ENCODE measurements around the gene AAK1. TPM values are rescaled to one million over a fixed set of nuclear protein-coding genes. Genes with fewer than 3 reads are reported as not detected.

AAK1 gene
- total RNA-seq, 1 donor from 2014 or later: 48.6 TPM

DNA sequence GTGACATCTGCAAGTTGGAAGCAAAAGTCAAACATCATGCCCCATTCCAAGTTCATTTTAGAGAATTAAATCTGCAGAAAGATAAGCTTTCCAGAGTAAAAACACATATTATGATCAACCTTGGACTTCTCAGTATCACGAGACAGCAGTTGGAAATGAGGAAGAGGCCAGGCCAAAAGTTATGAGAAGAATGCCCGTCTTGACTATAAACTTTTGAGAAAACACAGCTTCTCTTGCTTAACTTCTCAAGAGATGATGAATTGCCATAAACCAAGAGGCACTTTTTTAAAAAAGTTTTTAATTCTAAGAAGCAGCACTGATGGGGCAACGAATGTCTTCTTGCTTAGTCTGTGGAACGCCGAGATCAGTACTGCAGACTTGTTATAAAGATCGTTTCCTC lies 153.7 kb downstream of the AAK1 start:
- no peaks in the 10 kb centered on the region for H3K27me3 ChIP-seq
- peak overlapping the region; percentile 64 for H3K27ac ChIP-seq
- DNase-seq (ENCODE audit: extremely low spot score in 2 of 2): no peak
- intact Hi-C loops (cut with DNase I): no loop called here
- peaks cover 0 to 7% of the 10 kb centered on the region in 2 donors for H3K36me3 ChIP-seq
- peak in 1 of 2 donors; percentile 44 for TF ChIP-seq POLR2AphosphoS5 (IDR thresholded peaks at IDR 0.05; ENCODE audit: insufficient read depth in 1 of 2, low read depth in 1 of 2)
- TF ChIP-seq POLR2A (IDR thresholded peaks at IDR 0.05): no peak
- H3K4me1 ChIP-seq: no peaks in the 10 kb centered on the region
- no peaks in the 10 kb centered on the region for H3K9me3 ChIP-seq
- no peak overlapping the region for H3K4me3 ChIP-seq

GRCh38 chr2:69483696-69484095 lies 159.8 kb downstream of the AAK1 start:
- TF ChIP-seq POLR2A (IDR thresholded peaks at IDR 0.05) (no peak), POLR2AphosphoS5 (IDR thresholded peaks at IDR 0.05; ENCODE audit: insufficient read depth in 1 of 2, low read depth in 1 of 2) (no peak)
- TF ChIP-seq, protein P1, sequence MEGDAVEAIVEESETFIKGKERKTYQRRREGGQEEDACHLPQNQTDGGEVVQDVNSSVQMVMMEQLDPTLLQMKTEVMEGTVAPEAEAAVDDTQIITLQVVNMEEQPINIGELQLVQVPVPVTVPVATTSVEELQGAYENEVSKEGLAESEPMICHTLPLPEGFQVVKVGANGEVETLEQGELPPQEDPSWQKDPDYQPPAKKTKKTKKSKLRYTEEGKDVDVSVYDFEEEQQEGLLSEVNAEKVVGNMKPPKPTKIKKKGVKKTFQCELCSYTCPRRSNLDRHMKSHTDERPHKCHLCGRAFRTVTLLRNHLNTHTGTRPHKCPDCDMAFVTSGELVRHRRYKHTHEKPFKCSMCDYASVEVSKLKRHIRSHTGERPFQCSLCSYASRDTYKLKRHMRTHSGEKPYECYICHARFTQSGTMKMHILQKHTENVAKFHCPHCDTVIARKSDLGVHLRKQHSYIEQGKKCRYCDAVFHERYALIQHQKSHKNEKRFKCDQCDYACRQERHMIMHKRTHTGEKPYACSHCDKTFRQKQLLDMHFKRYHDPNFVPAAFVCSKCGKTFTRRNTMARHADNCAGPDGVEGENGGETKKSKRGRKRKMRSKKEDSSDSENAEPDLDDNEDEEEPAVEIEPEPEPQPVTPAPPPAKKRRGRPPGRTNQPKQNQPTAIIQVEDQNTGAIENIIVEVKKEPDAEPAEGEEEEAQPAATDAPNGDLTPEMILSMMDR (IDR thresholded peaks at IDR 0.05): no peak
- no peak overlapping the region for H3K4me3 ChIP-seq
- H3K36me3 ChIP-seq: peaks cover 0 to 18% of the 10 kb centered on the region in 2 donors
- H3K27me3 ChIP-seq: no peaks in the 10 kb centered on the region
- H3K4me1 ChIP-seq: no peaks in the 10 kb centered on the region
- no peak for DNase-seq (ENCODE audit: extremely low spot score in 2 of 2)
- no peaks in the 10 kb centered on the region for H3K9me3 ChIP-seq
- intact Hi-C loops (cut with DNase I): no loop called here
- no peak overlapping the region for H3K27ac ChIP-seq

- intact Hi-C loops (cut with DNase I): no loop called here
- DNase-seq (ENCODE audit: extremely low spot score in 2 of 2): no peak
- Histone ChIP-seq H3K4me3 (no peak overlapping the region), H3K36me3 (peaks cover 0 to 18% of the 10 kb centered on the region in 2 donors), H3K9me3 (no peaks in the 10 kb centered on the region), H3K27me3 (no peaks in the 10 kb centered on the region), H3K27ac (no peak overlapping the region), H3K4me1 (no peaks in the 10 kb centered on the region)
- TF ChIP-seq POLR2A (IDR thresholded peaks at IDR 0.05) (no peak), POLR2AphosphoS5 (IDR thresholded peaks at IDR 0.05; ENCODE audit: insufficient read depth in 1 of 2, low read depth in 1 of 2) (no peak)
- TF ChIP-seq, protein P1 (IDR thresholded peaks at IDR 0.05): no peak
Measured at GRCh38 chr2:69483024-69483423, 160.5 kb downstream of the AAK1 start.

DNA sequence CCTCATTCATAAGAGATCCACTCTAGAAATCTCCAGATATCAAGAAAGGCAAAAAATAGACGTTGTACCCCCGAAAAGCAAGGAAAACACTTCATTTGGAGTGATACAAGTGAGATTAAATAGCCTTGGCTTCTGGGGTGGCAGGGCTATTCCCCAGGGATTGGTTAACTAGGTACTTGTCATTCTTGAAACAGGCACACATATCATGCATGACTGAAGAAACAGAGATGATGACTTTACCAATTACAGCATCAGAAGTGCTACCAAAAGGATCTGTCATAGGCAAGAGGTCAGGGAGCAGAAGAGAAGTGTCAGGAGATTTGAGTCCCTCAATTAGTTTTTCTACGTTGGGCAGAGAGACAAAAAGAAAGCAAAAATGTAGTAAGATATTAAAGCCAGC lies 161.1 kb downstream of the AAK1 start:
- TF ChIP-seq, protein P1 (IDR thresholded peaks at IDR 0.05): no peak
- TF ChIP-seq POLR2AphosphoS5 (IDR thresholded peaks at IDR 0.05; ENCODE audit: insufficient read depth in 1 of 2, low read depth in 1 of 2) (no peak), POLR2A (IDR thresholded peaks at IDR 0.05) (no peak)
- H3K27me3 ChIP-seq: no peaks in the 10 kb centered on the region
- no peak for DNase-seq (ENCODE audit: extremely low spot score in 2 of 2)
- no peak overlapping the region for H3K27ac ChIP-seq
- H3K4me1 ChIP-seq: no peaks in the 10 kb centered on the region
- H3K36me3 ChIP-seq: peaks cover 0 to 18% of the 10 kb centered on the region in 2 donors
- H3K4me3 ChIP-seq: no peak overlapping the region
- no peaks in the 10 kb centered on the region for H3K9me3 ChIP-seq
- intact Hi-C loops (cut with DNase I): no loop called here

DNA sequence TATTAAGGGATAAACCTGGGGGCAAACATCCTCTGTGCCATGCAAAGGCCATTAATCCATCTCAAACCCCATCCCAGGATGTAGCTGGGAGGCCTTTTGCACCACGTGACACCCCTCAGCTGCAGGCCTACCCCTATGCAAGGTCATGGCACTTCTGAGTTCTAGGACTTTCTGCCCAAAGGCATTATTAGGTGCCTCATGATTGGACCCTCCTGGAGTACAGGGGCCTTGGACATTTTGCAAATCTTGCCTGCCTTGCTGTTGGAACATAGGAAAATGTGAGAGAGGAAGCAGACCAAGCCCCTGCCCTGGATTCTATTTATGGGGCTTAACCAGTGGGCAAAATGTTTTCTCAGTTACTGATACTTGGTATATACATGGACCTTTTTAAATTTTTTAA lies 162.1 kb downstream of the AAK1 start:
- no peak for DNase-seq (ENCODE audit: extremely low spot score in 2 of 2)
- Histone ChIP-seq H3K27ac (no peak overlapping the region), H3K4me1 (no peaks in the 10 kb centered on the region), H3K9me3 (no peaks in the 10 kb centered on the region), H3K36me3 (peaks cover 0 to 12% of the 10 kb centered on the region in 2 donors), H3K4me3 (no peak overlapping the region), H3K27me3 (no peaks in the 10 kb centered on the region)
- intact Hi-C loops (cut with DNase I): no loop called here
- TF ChIP-seq, protein P1 (IDR thresholded peaks at IDR 0.05): no peak
- TF ChIP-seq POLR2AphosphoS5 (IDR thresholded peaks at IDR 0.05; ENCODE audit: insufficient read depth in 1 of 2, low read depth in 1 of 2) (no peak), POLR2A (IDR thresholded peaks at IDR 0.05) (no peak)
